Vagina (tissue), 2 donors: ENCODE measurements around the gene DKK3.

Source experiments
- CTCF ChIP-seq, 3 experiments: fragments of 450-650 bp in 2 of 3; fragments of 200-600 bp in 1 of 3; sonication (generic) in 1 of 3; IDR thresholded peaks; one replicate each; pipeline ENCODE4 v1.5.1; 2017 to 2019; ENCODE audit warnings: antibody characterized with exemption in 3 of 3, mild to moderate bottlenecking in 2 of 3, moderate library complexity in 2 of 3
- POLR2A ChIP-seq, 2 donors: fragments of 450-650 bp; IDR thresholded peaks; one replicate each; pipeline ENCODE4 v1.6.1; 2017; ENCODE audit warnings: antibody characterized with exemption in 2 of 2, mild to moderate bottlenecking in 2 of 2, moderate library complexity in 2 of 2
- POLR2AphosphoS5 ChIP-seq, 2 donors: sonication (generic); formaldehyde crosslinking; IDR thresholded peaks; one replicate each; pipeline ENCODE4 v1.9.0; 2017; ENCODE audit warnings: antibody characterized with exemption in 2 of 2, mild to moderate bottlenecking in 2 of 2, low read depth in 1 of 2; ENCODE audit not compliant: insufficient read depth in 1 of 2

GRCh38 chr11:12050470-12051286, 42.3 kb upstream of the DKK3 start:
- no peak for TF ChIP-seq CTCF (IDR thresholded peaks at IDR 0.05)
- no peak for TF ChIP-seq POLR2A (IDR thresholded peaks at IDR 0.05)
- TF ChIP-seq POLR2AphosphoS5 (IDR thresholded peaks at IDR 0.05; ENCODE audit: insufficient read depth in 1 of 2, low read depth in 1 of 2): no peak
